GM20000 (cell line): Measurements from ENCODE around the gene GPR179.
A peak's percentile ranks its signal among the peaks of the same experiment; 100 is the strongest.
"Not testable (repeated sequence)": the region's sequence is repeated elsewhere in the genome, so short reads cannot be mapped to it uniquely, and the experiment has no call there.

Source experiments
- DNase-seq: peaks from one replicate; pipeline ENCODE4 v3.0.0; 2012; ENCODE audit warnings: low spot score
- TF ChIP-seq, protein P1 (sequence below): IDR thresholded peaks from 2 replicates; pipeline ENCODE4 v1.5.1; 2012; ENCODE audit warnings: mild to moderate bottlenecking, control low read depth; ENCODE audit errors: extremely low read depth, missing control alignments

GPR179 gene

DNA sequence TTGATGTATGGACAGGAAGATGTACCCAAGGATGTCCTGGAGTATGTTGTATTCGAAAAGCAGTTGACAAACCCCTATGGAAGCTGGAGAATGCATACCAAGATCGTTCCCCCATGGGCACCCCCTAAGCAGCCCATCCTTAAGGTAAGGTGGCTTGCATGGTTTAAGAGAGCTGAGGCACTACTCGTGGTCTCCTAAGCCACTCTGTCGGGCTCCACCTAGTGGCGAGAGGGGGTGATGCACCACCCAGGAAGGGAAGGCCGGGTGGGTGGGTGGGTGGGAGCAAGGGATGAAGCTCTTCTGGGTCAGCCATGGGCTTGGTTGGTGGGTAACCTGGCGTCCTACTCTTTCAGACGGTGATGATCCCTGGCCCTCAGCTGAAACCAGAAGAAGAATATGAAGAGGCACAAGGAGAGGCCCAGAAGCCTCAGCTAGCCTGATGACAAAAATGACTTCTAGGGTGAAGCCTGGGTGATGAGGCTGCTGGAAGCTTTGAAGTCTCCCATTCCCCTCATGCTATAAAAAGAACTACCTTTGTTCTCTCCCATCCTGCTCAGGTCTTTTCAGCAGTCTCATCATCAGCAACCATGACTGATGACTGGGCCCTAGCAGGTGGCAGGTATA lies 21.5 kb downstream of the GPR179 start:
- DNase-seq: peak; percentile 83
- TF ChIP-seq, protein P1, sequence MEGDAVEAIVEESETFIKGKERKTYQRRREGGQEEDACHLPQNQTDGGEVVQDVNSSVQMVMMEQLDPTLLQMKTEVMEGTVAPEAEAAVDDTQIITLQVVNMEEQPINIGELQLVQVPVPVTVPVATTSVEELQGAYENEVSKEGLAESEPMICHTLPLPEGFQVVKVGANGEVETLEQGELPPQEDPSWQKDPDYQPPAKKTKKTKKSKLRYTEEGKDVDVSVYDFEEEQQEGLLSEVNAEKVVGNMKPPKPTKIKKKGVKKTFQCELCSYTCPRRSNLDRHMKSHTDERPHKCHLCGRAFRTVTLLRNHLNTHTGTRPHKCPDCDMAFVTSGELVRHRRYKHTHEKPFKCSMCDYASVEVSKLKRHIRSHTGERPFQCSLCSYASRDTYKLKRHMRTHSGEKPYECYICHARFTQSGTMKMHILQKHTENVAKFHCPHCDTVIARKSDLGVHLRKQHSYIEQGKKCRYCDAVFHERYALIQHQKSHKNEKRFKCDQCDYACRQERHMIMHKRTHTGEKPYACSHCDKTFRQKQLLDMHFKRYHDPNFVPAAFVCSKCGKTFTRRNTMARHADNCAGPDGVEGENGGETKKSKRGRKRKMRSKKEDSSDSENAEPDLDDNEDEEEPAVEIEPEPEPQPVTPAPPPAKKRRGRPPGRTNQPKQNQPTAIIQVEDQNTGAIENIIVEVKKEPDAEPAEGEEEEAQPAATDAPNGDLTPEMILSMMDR: peak; percentile 76

DNA sequence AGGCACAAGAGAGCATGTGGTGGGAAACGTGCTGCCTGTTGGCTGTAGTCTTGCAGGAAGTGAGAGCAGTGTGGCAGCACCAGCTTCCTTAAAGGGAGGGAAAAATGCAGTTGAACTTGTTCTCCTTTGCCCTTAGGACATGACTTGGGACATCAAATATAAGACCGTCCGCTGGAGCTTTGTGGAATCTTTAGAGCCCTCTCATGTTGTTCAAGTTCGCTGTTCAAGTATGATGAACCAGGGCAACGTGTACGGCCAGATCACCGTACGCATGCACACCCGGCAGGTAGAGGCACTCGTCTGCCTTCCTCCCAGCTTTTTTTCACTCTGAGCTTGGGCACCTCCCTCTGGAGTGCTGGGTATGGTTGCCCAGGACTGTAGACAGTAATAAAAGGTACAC lies 23.3 kb downstream of the GPR179 start:
- TF ChIP-seq, protein P1: no peak
- DNase-seq: no peak

DNA sequence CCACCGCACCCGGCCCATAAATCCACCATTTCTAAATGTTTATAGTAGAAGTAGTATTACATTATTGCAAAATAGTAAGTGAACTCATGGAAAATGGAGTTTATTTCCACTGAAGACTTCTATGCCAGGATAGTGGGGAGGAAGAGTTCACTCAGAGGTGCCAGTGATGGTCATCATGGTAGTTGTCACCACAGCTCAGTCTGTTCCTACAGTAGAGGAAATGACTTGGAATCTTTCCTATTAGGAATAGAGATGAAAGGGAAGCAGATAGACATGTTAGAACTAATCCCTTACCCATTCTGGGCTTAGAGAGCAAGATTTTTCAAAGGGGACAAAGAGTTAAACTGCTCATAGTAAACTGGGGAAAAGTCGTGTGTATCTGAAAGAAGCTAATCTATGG lies 26.7 kb downstream of the GPR179 start:
- no peak for DNase-seq
- TF ChIP-seq, protein P1: no peak

DNA sequence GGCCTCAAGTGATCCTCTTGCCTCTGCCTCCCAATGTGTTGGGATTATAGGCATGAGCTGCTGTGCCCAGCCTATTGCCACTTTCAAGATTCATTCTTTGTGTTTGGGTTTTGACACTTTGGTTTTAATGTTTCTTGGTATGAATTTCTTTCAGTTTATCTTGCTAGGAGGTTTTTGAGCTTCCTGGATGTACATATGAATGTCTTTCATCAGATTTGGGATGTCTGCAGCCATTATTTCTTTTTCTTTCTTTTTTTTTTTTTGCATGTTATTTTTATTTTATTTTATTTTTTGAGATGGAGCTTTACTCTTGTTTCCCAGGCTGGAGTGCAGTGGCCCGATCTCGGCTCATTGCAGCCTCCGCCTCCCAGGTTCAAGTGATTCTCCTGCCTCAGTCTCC lies 28.3 kb downstream of the GPR179 start:
- TF ChIP-seq, protein P1: no peak
- no peak for DNase-seq

DNA sequence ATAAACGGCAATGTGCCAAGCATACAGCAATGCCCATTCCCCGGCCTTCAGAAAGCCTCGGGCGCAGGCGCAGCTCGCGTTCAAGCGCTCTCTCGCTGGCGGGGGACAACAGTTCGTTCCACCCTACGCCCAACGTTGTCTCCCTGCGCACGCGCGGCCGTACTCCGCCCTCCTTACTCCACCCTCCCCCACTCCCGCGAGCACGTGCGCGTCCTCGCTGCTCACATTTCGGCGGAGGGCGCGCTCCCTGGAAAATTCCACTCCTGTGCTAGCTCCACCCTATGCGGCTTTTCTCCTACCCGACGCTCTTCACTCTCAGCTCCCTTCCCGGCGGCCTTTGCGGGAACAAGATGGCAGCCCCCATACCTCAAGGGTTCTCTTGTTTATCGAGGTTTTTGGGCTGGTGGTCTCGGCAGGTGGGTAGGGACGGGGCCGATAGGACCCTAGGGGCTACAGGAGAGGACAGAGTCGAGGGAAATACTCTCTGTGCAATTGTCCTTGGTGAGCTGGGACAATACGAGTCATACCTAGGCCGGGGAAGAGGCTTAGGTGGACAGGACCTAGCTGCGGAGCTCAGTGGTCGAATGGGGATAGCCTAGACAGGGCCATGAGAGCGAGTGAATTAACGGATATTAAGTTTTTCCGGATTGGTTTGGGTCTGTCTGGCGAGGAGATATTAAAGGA lies 46.8 kb downstream of the GPR179 start, which contains the start of gene MRPL45:
Gene MRPL45 (plus strand): TSS at position 335 of the 684 bp plus-strand sequence. CDS start 16 bp downstream, at position 351.
- DNase-seq: peak; percentile 90

DNA sequence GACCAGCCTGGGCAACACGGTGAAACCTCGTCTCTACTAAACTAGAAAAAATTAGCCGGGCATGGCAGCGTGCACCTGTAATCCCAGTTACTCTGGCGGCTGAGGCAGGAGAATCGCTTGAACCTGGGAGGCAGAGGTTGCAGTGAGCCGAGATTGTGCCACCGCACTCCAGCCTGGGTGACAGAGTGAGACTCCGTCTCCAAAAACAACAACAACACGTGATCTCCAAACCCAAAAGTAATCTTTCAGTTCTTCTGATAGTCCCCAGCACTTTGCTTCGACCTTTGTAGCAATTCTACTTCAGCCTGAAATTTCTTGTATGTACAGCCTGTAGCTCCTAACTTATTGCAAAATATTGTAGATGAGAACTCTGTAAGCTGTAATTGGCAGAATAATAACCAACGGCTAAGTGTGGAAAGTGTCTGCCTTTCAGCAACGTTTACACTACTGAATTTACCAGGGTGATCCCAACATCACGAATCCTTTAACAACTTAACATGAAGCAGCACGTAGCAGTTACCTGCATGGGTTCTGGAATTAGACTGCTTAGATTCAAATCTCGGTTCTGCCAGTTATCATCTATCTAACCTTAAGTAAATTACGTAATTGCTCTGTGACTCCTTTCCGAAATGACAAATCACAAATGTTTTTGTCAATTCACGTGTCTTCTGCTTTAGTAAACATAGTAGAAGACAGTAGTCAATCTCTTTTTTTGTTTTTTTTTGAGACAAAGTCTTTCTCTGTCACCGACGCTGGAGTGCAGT lies 48.0 kb downstream of the GPR179 start:
- DNase-seq: not testable (repeated sequence)

DNA sequence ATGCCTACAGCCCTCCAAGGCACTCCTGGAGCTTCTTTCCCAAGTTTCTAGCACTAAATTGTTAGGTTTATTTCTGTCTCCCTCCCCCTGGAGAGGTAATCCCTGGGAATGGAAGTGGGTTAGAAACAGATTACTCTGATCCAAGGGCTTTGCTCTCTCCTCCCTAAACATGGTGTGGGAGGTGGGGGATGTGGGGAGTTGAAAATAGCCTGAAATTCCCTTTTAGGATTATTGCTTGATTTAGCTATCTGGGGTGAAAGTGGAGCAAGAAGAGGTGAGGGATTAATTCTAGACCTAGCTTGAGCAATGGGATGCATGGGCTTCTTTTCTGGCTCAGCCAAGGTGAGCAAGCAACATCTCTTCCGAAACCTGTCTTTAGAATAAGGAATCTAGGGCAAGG lies 54.0 kb downstream of the GPR179 start:
- DNase-seq: not testable (repeated sequence)

DNA sequence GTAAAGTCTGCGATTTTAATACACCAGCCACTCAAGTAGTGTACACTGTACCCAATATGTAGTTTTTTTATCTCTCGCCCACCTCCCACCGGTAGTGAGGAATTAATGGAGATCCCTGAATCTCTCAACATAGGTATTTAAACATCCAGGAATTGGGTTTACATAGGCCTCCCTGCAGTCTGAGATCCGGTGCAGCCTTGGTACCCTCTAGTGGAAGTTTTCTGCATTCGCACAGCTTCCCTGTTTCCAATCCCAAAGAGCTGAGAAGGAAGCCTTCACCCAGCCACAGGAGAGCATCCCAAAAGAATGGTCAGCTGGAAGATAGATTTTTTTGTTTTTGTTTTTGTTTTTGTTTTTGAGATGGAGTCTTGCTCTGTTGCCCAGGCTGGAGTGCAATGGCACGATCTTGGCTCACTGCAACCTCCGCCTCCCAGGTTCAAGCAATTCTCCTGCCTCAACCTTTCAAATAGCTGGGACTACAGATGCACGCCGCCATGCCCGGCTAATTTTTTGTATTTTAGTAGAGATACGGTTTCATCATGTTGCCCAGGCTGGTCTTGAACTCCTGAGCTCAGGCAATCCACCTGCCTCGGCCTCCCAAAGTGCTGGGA lies 55.4 kb downstream of the GPR179 start:
- DNase-seq: not testable (repeated sequence)

DNA sequence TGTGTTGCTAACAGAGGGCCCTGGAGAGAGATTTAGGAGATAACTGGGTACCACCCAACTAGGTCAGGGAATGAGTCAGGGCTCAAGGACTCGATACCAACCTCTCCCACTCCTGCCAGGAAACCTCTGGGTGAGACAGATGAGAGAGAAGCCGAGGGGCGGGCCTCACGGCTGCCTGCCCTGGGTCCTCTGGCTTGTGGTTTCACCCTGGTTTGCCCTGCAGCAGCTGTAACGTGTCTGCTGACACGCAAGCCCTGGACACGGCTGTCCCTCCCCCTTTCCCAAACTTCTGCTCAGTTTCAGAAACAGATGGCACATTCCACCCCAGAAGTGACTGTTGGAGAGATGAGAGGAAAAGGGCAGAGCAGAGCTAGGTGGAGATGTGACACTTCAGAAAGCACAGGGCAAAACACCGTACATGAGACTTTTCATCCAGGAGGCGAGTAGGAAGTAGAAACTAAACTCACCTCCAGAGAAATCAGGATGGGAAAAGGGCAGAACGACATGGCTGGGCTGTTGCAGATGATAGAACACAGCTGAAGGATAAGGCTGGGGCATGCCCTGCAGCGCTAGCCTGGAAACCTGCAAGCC lies 57.2 kb downstream of the GPR179 start:
- DNase-seq: not testable (repeated sequence)

DNA sequence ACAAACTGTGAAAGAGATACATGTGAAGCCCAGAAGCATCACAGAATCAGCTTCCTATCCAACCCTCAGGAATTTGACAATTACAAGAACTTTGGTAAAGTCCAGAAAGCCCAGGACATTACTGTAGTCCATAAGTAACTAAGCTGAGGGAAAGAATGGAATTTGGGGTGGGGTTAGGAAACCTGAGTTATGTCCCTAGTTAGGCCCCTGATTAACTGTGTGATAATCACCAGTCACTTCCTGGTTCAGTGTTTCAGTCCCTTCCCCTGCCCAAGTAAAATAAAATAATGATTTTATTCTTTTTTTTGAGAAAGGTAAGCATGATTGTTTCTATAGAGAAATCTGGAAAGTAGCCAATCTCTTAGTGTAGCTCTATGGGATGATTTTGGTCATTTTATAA lies 57.8 kb downstream of the GPR179 start:
- not testable (repeated sequence) for DNase-seq
